OCI-LY1 (cell line): ENCODE measurements around the gene RAI1.

Experiments
- H2AFZ ChIP-seq: fragments of 200-600 bp; sonication (generic), shearing (Covaris generic); 2 replicates; pipeline ENCODE4 v1.6.0; 2014; ENCODE audit warnings: antibody characterized with exemption, mild to moderate bottlenecking, low read length
- H3F3A ChIP-seq: fragments of 200-600 bp; sonication (generic), shearing (Covaris generic); 2 replicates; pipeline ENCODE4 v1.6.0; 2014; ENCODE audit warnings: mild to moderate bottlenecking, antibody characterized with exemption, low read length, moderate library complexity; ENCODE audit not compliant: insufficient read depth
- H3K27ac ChIP-seq: fragments of 200-600 bp; sonication (generic); 2 replicates; pipeline ENCODE4 v1.5.1; 2014; ENCODE audit warnings: low read length, mixed run types, mild to moderate bottlenecking, low read depth; ENCODE audit not compliant: poor library complexity, severe bottlenecking
- H3K27me3 ChIP-seq: fragments of 200-600 bp; sonication (generic); 2 replicates; pipeline ENCODE4 v1.6.0; 2014; ENCODE audit warnings: antibody characterized with exemption, mild to moderate bottlenecking, low read length, moderate library complexity; ENCODE audit not compliant: insufficient read depth
- H3K36me3 ChIP-seq: fragments of 200-600 bp; sonication (generic); 2 replicates; pipeline ENCODE4 v1.6.1; 2014; ENCODE audit warnings: mild to moderate bottlenecking, antibody characterized with exemption, low read length, moderate library complexity, mixed read lengths; ENCODE audit not compliant: insufficient read depth
- H3K4me1 ChIP-seq: fragments of 200-600 bp; sonication (generic); 2 replicates; pipeline ENCODE4 v1.5.1; 2014; ENCODE audit warnings: mild to moderate bottlenecking, low read length, moderate library complexity; ENCODE audit not compliant: insufficient read depth, severe bottlenecking
- H3K4me2 ChIP-seq: fragments of 200-600 bp; sonication (generic), shearing (Covaris generic); 2 replicates; pipeline ENCODE4 v1.6.1; 2014; ENCODE audit warnings: low read length
- H3K4me3 ChIP-seq: fragments of 200-600 bp; sonication (generic); 2 replicates; pipeline ENCODE4 v1.5.1; 2014; ENCODE audit warnings: low read length, low read depth, mild to moderate bottlenecking, mixed read lengths; ENCODE audit not compliant: poor library complexity, severe bottlenecking
- H3K79me2 ChIP-seq: fragments of 200-600 bp; shearing (Covaris generic); 2 replicates; pipeline ENCODE4 v1.6.1; 2016; ENCODE audit warnings: mixed run types, low read length, mixed read lengths; ENCODE audit not compliant: insufficient read depth
- H3K9ac ChIP-seq: fragments of 200-600 bp; sonication (generic), shearing (Covaris generic); 2 replicates; pipeline ENCODE4 v1.6.1; 2014; ENCODE audit warnings: mild to moderate bottlenecking, low read length, mixed read lengths
- H3K9me2 ChIP-seq: fragments of 200-600 bp; sonication (generic), shearing (Covaris generic); 2 replicates; pipeline ENCODE4 v1.6.1; 2014; ENCODE audit warnings: low read depth, mild to moderate bottlenecking, low read length, mixed read lengths
- H3K9me3 ChIP-seq: fragments of 200-600 bp; shearing (Covaris generic); 2 replicates; pipeline ENCODE4 v1.6.1; 2014; ENCODE audit warnings: low read length, mixed read lengths
- H4K20me1 ChIP-seq: fragments of 200-600 bp; sonication (generic), shearing (Covaris generic); 2 replicates; pipeline ENCODE4 v1.6.0; 2016; ENCODE audit warnings: mild to moderate bottlenecking, low read length; ENCODE audit not compliant: insufficient read depth
- CTCF ChIP-seq: fragments of 200-600 bp; sonication (generic), shearing (Covaris generic); IDR thresholded peaks from 2 replicates; pipeline ENCODE4 v1.5.1; 2017; ENCODE audit warnings: mild to moderate bottlenecking, antibody characterized with exemption, low read length, moderate library complexity, mixed read lengths
- EZH2 ChIP-seq: fragments of 200-600 bp; sonication (generic), shearing (Covaris generic); IDR thresholded peaks from 2 replicates; pipeline ENCODE4 v1.8.0; 2017; ENCODE audit warnings: borderline replicate concordance, mixed run types, mild to moderate bottlenecking, antibody characterized with exemption, low read length, moderate library complexity, mixed read lengths

Gene RAI1

GRCh38 chr17:17664064-17664452 lies 17.2 kb upstream of the RAI1 start:
- no peak overlapping the region for H3K9ac ChIP-seq
- H2AFZ ChIP-seq, result no peak overlapping the region
- H4K20me1 ChIP-seq, result no peaks in the 10 kb centered on the region
- H3K36me3 ChIP-seq, result no peaks in the 10 kb centered on the region
- peaks cover 5% of the 10 kb centered on the region; the same call in 1 of the 2 replicates for H3K9me3 ChIP-seq
- no peaks in the 10 kb centered on the region for H3K79me2 ChIP-seq
- no peak overlapping the region for H3K4me2 ChIP-seq
- no peaks in the 10 kb centered on the region for H3F3A ChIP-seq
- H3K4me3 ChIP-seq, result no peak overlapping the region
- no peak for TF ChIP-seq EZH2
- TF ChIP-seq CTCF, result no peak
- no peaks in the 10 kb centered on the region for H3K9me2 ChIP-seq
- no peak overlapping the region for H3K27ac ChIP-seq
- peaks cover 20% of the 10 kb centered on the region for H3K4me1 ChIP-seq
- peaks cover 6% of the 10 kb centered on the region; the same call in 1 of the 2 replicates for H3K27me3 ChIP-seq

GRCh38 chr17:17665255-17665654 lies 16.0 kb upstream of the RAI1 start:
- H4K20me1 ChIP-seq, result no peaks in the 10 kb centered on the region
- H3K9me3 ChIP-seq, result no peaks in the 10 kb centered on the region
- H3K79me2 ChIP-seq, result no peaks in the 10 kb centered on the region
- no peak overlapping the region for H3K9ac ChIP-seq
- H3K27me3 ChIP-seq, result 0 out of 2 replicates have a peak, but pooled peaks cover 6% of the 10 kb centered on the region
- H3K27ac ChIP-seq, result no peak overlapping the region
- TF ChIP-seq EZH2 (no peak), CTCF (no peak)
- H3K4me1 ChIP-seq, result peaks cover 20% of the 10 kb centered on the region
- no peak overlapping the region for H3K4me2 ChIP-seq
- H3K4me3 ChIP-seq, result no peak overlapping the region
- no peaks in the 10 kb centered on the region for H3K9me2 ChIP-seq
- H3K36me3 ChIP-seq, result no peaks in the 10 kb centered on the region
- H2AFZ ChIP-seq, result no peak overlapping the region
- H3F3A ChIP-seq, result no peaks in the 10 kb centered on the region

DNA sequence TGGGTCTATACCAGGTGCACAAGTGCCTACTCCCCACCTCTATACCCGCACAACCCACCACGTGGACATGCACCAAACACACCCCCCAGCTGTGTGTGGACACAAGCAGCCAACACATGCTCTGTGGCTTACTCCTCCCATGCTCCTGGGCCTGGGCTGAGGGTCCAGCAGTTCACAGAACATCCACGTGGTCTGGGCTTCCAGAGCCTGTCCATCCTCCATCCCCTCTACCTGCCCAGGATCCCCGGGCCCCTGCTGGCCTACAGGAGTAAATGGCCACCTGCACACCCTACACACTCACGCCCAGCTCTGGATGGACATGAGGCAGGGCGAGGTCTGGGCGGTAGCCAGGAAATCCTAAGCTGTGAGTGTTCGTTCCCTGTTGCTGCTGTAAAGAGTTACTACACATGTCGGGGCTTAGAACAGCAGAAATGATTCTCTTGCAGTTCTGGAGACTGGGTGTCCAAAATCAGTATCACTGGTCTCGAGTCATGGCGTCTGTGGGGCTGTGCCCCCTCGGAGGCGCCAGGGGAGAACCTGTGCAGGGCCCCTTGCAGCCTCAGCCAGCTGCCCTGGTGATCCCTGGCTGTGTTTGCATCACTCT lies 15.0 kb upstream of the RAI1 start:
- Histone ChIP-seq H3K79me2 (no peaks in the 10 kb centered on the region), H3K9me2 (no peaks in the 10 kb centered on the region), H3K4me3 (no peak overlapping the region), H3K9ac (no peak overlapping the region), H4K20me1 (no peaks in the 10 kb centered on the region), H3K27ac (no peak overlapping the region), H2AFZ (no peak overlapping the region), H3K4me1 (peaks cover 20% of the 10 kb centered on the region), H3K4me2 (no peak overlapping the region), H3F3A (no peaks in the 10 kb centered on the region), H3K27me3 (peaks cover 6% of the 10 kb centered on the region; the same call in 1 of the 2 replicates), H3K36me3 (no peaks in the 10 kb centered on the region), H3K9me3 (no peaks in the 10 kb centered on the region)
- no peak for TF ChIP-seq EZH2
- TF ChIP-seq CTCF, result no peak
